Gastroesophageal sphincter (tissue), 3 donors: ENCODE measurements around the gene DISC1.

Experiments used
- CTCF ChIP-seq, 4 experiments: fragments of 200-600 bp in 2 of 4; fragments of 450-650 bp in 2 of 4; sonication (generic) in 1 of 4; IDR thresholded peaks; one replicate each; pipeline ENCODE4 v1.5.1; 2017 to 2019; ENCODE audit warnings: antibody characterized with exemption in 4 of 4, mild to moderate bottlenecking in 2 of 4, moderate library complexity in 2 of 4
- EP300 ChIP-seq: sonication (generic); formaldehyde crosslinking; IDR thresholded peaks from one replicate; pipeline ENCODE4 v1.6.1; 2017; ENCODE audit warnings: antibody characterized with exemption, mild to moderate bottlenecking
- POLR2A ChIP-seq, 2 donors: fragments of 450-650 bp; IDR thresholded peaks; one replicate each; pipeline ENCODE4 v1.6.1; 2017; ENCODE audit warnings: antibody characterized with exemption in 2 of 2, mild to moderate bottlenecking in 2 of 2, moderate library complexity in 1 of 2
- POLR2AphosphoS5 ChIP-seq: sonication (generic); formaldehyde crosslinking; IDR thresholded peaks from one replicate; pipeline ENCODE4 v1.6.1; 2017; ENCODE audit warnings: antibody characterized with exemption

GRCh38 chr1:231778009-231778719, 151.6 kb downstream of the DISC1 start:
- TF ChIP-seq CTCF (IDR thresholded peaks at IDR 0.05) (no peak), POLR2A (IDR thresholded peaks at IDR 0.05) (no peak), EP300 (no peak), POLR2AphosphoS5 (no peak)
